ENCODE data around the gene PRL.

The PRL gene

DNA sequence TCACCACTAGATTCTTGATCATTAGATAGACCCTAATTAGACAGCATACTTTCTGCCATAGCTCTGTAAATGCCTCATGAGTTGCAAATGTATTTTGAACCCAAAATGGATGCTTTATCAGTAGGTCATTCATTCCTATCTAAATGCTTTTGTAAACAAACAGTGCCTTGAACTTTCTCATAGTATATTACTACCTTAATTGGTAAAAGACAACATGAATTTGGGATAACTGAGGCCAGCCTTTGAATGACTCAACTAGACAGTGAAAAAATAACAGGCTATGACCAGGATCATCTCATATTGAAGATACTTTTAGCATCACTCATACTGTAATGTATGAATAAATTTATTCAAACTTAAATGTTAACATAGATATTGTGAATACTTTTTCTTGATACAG lies 37.0 kb upstream of the PRL start:
- H3K9me3 ChIP-seq (ENCODE audit: control insufficient read depth, insufficient read depth, low read depth, low read length), result no peaks in the 10 kb centered on the region
- H3K27ac ChIP-seq (ENCODE audit: extremely low read depth, low read depth, low read length), result no peak overlapping the region
- H3K4me1 ChIP-seq (ENCODE audit: control insufficient read depth, insufficient read depth, low read length), result no peaks in the 10 kb centered on the region
- ChIA-PET POLR2A (no interaction called here), CTCF (no interaction called here)
- H3K36me3 ChIP-seq (ENCODE audit: control insufficient read depth in 2 of 2, insufficient read depth in 1 of 2, low read length in 2 of 2), result no peaks in the 10 kb centered on the region
- TF ChIP-seq, protein P1, sequence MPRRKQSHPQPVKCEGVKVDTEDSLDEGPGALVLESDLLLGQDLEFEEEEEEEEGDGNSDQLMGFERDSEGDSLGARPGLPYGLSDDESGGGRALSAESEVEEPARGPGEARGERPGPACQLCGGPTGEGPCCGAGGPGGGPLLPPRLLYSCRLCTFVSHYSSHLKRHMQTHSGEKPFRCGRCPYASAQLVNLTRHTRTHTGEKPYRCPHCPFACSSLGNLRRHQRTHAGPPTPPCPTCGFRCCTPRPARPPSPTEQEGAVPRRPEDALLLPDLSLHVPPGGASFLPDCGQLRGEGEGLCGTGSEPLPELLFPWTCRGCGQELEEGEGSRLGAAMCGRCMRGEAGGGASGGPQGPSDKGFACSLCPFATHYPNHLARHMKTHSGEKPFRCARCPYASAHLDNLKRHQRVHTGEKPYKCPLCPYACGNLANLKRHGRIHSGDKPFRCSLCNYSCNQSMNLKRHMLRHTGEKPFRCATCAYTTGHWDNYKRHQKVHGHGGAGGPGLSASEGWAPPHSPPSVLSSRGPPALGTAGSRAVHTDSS (tag by site-specific recombination; IDR thresholded peaks at IDR 0.05), result no peak
- H3K4me3 ChIP-seq (ENCODE audit: low read depth, low read length), result no peak overlapping the region

DNA sequence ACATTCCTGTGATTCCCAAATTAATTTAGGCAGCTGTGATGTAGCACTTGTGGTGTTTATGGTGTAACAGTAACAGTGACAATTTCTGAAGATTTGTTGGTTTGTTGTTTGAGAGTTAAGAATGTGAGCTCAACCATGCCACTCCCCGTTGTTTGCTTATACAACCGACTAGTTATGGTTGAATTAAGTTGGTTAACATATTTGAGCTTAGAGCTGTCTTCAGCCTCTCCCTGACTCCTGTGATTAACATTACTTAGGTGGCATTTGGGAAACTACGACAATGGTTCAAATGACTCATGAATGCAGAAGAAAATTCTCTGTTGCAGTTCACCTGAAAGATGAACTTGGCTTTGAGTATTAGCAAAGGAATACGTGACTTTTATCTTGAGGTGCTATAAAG lies 35.9 kb upstream of the PRL start:
- no peaks in the 10 kb centered on the region for H3K36me3 ChIP-seq (ENCODE audit: control insufficient read depth in 2 of 2, insufficient read depth in 1 of 2, low read length in 2 of 2)
- no peak overlapping the region for H3K4me3 ChIP-seq (ENCODE audit: low read depth, low read length)
- H3K4me1 ChIP-seq (ENCODE audit: control insufficient read depth, insufficient read depth, low read length), result no peaks in the 10 kb centered on the region
- CTCF ChIA-PET, result no interaction called here
- no peak overlapping the region for H3K27ac ChIP-seq (ENCODE audit: extremely low read depth, low read depth, low read length)
- TF ChIP-seq ZNF510 (tag by site-specific recombination; IDR thresholded peaks at IDR 0.05; ENCODE audit: insufficient replicate concordance), result no peak
- TF ChIP-seq, protein P2, sequence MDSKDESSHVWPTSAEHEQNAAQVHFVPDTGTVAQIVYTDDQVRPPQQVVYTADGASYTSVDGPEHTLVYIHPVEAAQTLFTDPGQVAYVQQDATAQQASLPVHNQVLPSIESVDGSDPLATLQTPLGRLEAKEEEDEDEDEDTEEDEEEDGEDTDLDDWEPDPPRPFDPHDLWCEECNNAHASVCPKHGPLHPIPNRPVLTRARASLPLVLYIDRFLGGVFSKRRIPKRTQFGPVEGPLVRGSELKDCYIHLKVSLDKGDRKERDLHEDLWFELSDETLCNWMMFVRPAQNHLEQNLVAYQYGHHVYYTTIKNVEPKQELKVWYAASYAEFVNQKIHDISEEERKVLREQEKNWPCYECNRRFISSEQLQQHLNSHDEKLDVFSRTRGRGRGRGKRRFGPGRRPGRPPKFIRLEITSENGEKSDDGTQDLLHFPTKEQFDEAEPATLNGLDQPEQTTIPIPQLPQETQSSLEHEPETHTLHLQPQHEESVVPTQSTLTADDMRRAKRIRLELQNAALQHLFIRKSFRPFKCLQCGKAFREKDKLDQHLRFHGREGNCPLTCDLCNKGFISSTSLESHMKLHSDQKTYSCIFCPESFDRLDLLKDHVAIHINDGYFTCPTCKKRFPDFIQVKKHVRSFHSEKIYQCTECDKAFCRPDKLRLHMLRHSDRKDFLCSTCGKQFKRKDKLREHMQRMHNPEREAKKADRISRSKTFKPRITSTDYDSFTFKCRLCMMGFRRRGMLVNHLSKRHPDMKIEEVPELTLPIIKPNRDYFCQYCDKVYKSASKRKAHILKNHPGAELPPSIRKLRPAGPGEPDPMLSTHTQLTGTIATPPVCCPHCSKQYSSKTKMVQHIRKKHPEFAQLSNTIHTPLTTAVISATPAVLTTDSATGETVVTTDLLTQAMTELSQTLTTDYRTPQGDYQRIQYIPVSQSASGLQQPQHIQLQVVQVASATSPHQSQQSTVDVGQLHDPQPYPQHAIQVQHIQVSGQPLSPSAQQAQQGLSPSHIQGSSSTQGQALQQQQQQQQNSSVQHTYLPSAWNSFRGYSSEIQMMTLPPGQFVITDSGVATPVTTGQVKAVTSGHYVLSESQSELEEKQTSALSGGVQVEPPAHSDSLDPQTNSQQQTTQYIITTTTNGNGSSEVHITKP (tag by site-specific recombination; IDR thresholded peaks at IDR 0.05), result no peak
- TF ChIP-seq, protein P3, sequence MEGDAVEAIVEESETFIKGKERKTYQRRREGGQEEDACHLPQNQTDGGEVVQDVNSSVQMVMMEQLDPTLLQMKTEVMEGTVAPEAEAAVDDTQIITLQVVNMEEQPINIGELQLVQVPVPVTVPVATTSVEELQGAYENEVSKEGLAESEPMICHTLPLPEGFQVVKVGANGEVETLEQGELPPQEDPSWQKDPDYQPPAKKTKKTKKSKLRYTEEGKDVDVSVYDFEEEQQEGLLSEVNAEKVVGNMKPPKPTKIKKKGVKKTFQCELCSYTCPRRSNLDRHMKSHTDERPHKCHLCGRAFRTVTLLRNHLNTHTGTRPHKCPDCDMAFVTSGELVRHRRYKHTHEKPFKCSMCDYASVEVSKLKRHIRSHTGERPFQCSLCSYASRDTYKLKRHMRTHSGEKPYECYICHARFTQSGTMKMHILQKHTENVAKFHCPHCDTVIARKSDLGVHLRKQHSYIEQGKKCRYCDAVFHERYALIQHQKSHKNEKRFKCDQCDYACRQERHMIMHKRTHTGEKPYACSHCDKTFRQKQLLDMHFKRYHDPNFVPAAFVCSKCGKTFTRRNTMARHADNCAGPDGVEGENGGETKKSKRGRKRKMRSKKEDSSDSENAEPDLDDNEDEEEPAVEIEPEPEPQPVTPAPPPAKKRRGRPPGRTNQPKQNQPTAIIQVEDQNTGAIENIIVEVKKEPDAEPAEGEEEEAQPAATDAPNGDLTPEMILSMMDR (tag by site-specific recombination; IDR thresholded peaks at IDR 0.05), result no peak
- TF ChIP-seq, protein P4, sequence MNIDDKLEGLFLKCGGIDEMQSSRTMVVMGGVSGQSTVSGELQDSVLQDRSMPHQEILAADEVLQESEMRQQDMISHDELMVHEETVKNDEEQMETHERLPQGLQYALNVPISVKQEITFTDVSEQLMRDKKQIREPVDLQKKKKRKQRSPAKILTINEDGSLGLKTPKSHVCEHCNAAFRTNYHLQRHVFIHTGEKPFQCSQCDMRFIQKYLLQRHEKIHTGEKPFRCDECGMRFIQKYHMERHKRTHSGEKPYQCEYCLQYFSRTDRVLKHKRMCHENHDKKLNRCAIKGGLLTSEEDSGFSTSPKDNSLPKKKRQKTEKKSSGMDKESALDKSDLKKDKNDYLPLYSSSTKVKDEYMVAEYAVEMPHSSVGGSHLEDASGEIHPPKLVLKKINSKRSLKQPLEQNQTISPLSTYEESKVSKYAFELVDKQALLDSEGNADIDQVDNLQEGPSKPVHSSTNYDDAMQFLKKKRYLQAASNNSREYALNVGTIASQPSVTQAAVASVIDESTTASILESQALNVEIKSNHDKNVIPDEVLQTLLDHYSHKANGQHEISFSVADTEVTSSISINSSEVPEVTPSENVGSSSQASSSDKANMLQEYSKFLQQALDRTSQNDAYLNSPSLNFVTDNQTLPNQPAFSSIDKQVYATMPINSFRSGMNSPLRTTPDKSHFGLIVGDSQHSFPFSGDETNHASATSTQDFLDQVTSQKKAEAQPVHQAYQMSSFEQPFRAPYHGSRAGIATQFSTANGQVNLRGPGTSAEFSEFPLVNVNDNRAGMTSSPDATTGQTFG (tag by site-specific recombination; IDR thresholded peaks at IDR 0.05; ENCODE audit: borderline replicate concordance), result no peak
- no peak for TF ChIP-seq ZNF610 (tag by site-specific recombination; IDR thresholded peaks at IDR 0.05; ENCODE audit: borderline replicate concordance)
- TF ChIP-seq FEZF1 (tag by site-specific recombination; IDR thresholded peaks at IDR 0.05), result no peak
- TF ChIP-seq ZNF701 (tag by site-specific recombination; IDR thresholded peaks at IDR 0.05), result no peak
- H3K9me3 ChIP-seq (ENCODE audit: control insufficient read depth, insufficient read depth, low read depth, low read length), result no peaks in the 10 kb centered on the region
- POLR2A ChIA-PET, result no interaction called here

DNA sequence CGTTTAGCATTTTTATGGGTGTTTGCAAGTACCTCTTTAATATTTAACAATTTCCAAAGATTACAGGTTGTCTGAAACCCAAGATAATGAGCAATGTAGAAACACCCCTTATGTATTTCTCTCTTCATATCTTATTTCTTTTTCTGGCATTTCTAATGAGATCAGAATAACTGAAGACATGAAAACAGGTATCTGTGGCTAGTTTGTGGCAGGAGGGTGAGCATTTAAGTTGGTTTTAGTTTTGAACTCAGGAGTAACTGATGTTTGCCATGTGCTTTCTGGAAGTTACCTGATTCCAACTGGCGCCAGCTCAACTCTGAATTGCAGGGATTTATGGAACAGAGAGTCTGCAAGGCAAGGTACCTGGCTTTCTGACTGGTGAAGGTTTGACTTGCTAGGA lies 35.4 kb upstream of the PRL start:
- Histone ChIP-seq H3K36me3 (ENCODE audit: control insufficient read depth in 2 of 2, insufficient read depth in 1 of 2, low read length in 2 of 2) (no peaks in the 10 kb centered on the region), H3K4me3 (ENCODE audit: low read depth, low read length) (no peak overlapping the region), H3K9me3 (ENCODE audit: control insufficient read depth, insufficient read depth, low read depth, low read length) (no peaks in the 10 kb centered on the region), H3K4me1 (ENCODE audit: control insufficient read depth, insufficient read depth, low read length) (no peaks in the 10 kb centered on the region), H3K27ac (ENCODE audit: extremely low read depth, low read depth, low read length) (no peak overlapping the region)
- CTCF ChIA-PET, result no interaction called here
- POLR2A ChIA-PET, result no interaction called here
- TF ChIP-seq, protein P5, sequence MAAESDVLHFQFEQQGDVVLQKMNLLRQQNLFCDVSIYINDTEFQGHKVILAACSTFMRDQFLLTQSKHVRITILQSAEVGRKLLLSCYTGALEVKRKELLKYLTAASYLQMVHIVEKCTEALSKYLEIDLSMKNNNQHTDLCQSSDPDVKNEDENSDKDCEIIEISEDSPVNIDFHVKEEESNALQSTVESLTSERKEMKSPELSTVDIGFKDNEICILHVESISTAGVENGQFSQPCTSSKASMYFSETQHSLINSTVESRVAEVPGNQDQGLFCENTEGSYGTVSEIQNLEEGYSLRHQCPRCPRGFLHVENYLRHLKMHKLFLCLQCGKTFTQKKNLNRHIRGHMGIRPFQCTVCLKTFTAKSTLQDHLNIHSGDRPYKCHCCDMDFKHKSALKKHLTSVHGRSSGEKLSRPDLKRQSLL (tag by site-specific recombination; IDR thresholded peaks at IDR 0.05), result no peak
- TF ChIP-seq ZNF132 (tag by site-specific recombination; IDR thresholded peaks at IDR 0.05; ENCODE audit: borderline replicate concordance) (no peak), YY2 (tag by site-specific recombination; IDR thresholded peaks at IDR 0.05) (no peak), KLF9 (tag by site-specific recombination; IDR thresholded peaks at IDR 0.05; ENCODE audit: low read depth) (no peak), TCF7L2 (IDR thresholded peaks at IDR 0.05; ENCODE audit: borderline replicate concordance, low read depth, low read length) (no peak), ZNF670 (tag by site-specific recombination; IDR thresholded peaks at IDR 0.05; ENCODE audit: low read depth) (no peak), WT1 (tag by site-specific recombination; IDR thresholded peaks at IDR 0.05) (no peak), KLF10 (tag by site-specific recombination; IDR thresholded peaks at IDR 0.05) (no peak), ZNF248 (tag by site-specific recombination; IDR thresholded peaks at IDR 0.05) (no peak)
- TF ChIP-seq, protein P6, sequence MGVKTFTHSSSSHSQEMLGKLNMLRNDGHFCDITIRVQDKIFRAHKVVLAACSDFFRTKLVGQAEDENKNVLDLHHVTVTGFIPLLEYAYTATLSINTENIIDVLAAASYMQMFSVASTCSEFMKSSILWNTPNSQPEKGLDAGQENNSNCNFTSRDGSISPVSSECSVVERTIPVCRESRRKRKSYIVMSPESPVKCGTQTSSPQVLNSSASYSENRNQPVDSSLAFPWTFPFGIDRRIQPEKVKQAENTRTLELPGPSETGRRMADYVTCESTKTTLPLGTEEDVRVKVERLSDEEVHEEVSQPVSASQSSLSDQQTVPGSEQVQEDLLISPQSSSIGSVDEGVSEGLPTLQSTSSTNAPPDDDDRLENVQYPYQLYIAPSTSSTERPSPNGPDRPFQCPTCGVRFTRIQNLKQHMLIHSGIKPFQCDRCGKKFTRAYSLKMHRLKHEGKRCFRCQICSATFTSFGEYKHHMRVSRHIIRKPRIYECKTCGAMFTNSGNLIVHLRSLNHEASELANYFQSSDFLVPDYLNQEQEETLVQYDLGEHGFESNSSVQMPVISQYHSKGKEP (tag by site-specific recombination; IDR thresholded peaks at IDR 0.05), result no peak

All from HEK293 (cell line).